B cell (primary cell): ENCODE results near the gene PIM1.
A peak's percentile ranks its signal among the peaks of the same experiment; 100 is the strongest.

Source experiments
- EZH2 ChIP-seq: IDR thresholded peaks from 2 replicates; pipeline ENCODE4 v1.6.1; 2012; ENCODE audit warnings: borderline replicate concordance, low read depth, mild to moderate bottlenecking, moderate library complexity, low read length; ENCODE audit not compliant: insufficient read depth, poor library complexity, severe bottlenecking
- TF ChIP-seq, protein P1 (sequence below): fragments of 200-600 bp; IDR thresholded peaks from one replicate; pipeline ENCODE4 v1.8.0; 2022; ENCODE audit warnings: antibody characterized with exemption, mild to moderate bottlenecking

DNA sequence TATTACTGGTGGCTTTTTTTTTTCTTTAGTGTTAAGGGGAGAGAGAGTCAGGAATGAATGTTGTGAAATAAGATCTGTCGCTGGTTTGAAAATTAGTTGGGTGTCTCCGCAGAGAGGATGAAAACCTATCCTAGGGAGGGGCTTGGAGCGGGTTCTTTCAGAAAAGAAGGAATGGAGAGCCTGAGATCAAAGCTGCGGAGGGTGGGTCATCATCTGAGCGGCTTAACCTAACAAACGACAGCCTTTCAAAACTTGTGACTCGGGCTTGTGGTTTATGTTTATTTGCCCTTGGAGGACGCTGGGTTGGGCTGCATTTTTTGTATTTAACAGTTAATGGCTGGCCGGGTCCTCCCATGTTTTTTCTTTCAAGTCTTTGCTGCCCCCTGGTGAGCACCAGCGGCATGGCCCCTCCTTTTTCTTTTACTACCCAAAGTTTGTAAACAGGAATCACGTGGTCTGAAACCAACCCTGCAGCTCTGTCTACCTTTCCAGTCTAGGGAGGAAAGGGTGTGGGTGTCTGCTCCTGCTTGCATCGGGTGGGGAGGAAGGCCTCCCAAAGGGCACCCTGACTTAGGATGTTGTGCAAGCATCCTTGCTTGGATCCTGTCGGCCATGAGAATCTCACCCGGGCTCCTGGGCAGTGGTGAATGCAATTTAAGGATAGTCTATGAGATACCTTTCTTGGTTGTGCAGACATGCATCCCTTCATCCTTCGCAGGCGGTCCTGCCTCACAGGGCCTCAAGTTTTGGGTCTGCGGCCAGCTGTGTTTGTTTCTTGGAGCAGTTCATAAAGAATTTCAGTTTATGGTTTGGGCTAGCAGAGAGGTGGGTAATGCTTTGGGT is 2.2 kb downstream of the PIM1 start:
- TF ChIP-seq, protein P1, sequence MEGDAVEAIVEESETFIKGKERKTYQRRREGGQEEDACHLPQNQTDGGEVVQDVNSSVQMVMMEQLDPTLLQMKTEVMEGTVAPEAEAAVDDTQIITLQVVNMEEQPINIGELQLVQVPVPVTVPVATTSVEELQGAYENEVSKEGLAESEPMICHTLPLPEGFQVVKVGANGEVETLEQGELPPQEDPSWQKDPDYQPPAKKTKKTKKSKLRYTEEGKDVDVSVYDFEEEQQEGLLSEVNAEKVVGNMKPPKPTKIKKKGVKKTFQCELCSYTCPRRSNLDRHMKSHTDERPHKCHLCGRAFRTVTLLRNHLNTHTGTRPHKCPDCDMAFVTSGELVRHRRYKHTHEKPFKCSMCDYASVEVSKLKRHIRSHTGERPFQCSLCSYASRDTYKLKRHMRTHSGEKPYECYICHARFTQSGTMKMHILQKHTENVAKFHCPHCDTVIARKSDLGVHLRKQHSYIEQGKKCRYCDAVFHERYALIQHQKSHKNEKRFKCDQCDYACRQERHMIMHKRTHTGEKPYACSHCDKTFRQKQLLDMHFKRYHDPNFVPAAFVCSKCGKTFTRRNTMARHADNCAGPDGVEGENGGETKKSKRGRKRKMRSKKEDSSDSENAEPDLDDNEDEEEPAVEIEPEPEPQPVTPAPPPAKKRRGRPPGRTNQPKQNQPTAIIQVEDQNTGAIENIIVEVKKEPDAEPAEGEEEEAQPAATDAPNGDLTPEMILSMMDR, result peak; percentile 84
- TF ChIP-seq EZH2, result no peak
